ENCODE results near the gene SRPX2.

DNA sequence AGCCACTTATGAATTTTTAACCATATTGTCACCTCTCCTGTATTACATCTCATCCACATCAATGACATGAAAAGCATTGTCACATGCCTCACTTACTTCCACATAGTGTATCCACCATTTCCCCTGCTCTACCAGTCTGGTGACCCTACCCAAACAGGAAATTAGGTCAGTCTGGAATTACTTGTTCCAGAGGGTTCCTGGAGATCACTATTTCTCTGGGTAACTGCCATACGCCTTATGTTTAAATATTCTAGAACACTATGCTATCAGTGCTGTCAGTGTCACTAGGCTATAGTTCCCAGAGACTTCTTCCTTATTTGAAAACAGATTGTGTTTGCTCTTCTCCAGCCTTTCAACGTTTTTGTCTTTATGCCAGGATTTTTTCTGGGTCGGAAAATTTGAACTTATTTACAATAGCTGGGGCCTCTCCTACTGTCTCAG, 15.0 kb downstream of the SRPX2 start:
- TF ChIP-seq EP300 (IDR thresholded peaks at IDR 0.05) (no peak), POLR2AphosphoS5 (IDR thresholded peaks at IDR 0.05) (no peak), POLR2A (IDR thresholded peaks at IDR 0.05) (no peak)
